ENCODE measurements around the gene MVK.

MVK gene

GRCh38 chr12:109567296-109567695 is 6.3 kb upstream of the MVK start:
- no peak for DNase-seq

GRCh38 chr12:109567967-109568366 is 5.6 kb upstream of the MVK start:
- DNase-seq: no peak

GRCh38 chr12:109568486-109568885 is 5.1 kb upstream of the MVK start:
- no peak for DNase-seq

- no peak for DNase-seq
Observed at GRCh38 chr12:109571773-109572505, 1.7 kb upstream of the MVK start.

GRCh38 chr12:109572506-109572845 is 1.1 kb upstream of the MVK start:
- DNase-seq: no peak

- DNase-seq: no peak
Observed at GRCh38 chr12:109573914-109574244, 285 bp downstream of the MVK start.

- no peak for DNase-seq
Observed at GRCh38 chr12:109575683-109576082, 2.1 kb downstream of the MVK start.

- no peak for DNase-seq
Observed at GRCh38 chr12:109577311-109577710, 3.7 kb downstream of the MVK start.

GRCh38 chr12:109578330-109578927 is 4.8 kb downstream of the MVK start:
- DNase-seq: no peak

- DNase-seq: no peak
Observed at GRCh38 chr12:109579639-109580038, 6.0 kb downstream of the MVK start.

GRCh38 chr12:109580272-109580671 is 6.7 kb downstream of the MVK start:
- DNase-seq: no peak

- DNase-seq: no peak
Observed at GRCh38 chr12:109580684-109581333, 7.2 kb downstream of the MVK start.

- DNase-seq: no peak
Observed at GRCh38 chr12:109581334-109581691, 7.7 kb downstream of the MVK start.

- DNase-seq: no peak
Observed at GRCh38 chr12:109581856-109582255, 8.3 kb downstream of the MVK start.

GRCh38 chr12:109582636-109583035 is 9.0 kb downstream of the MVK start:
- no peak for DNase-seq

GRCh38 chr12:109583733-109584132 is 10.1 kb downstream of the MVK start:
- DNase-seq: no peak

GRCh38 chr12:109586385-109587296 is 13.0 kb downstream of the MVK start:
- no peak for DNase-seq

- no peak for DNase-seq
Observed at GRCh38 chr12:109587921-109588320, 14.3 kb downstream of the MVK start.

- no peak for DNase-seq
Observed at GRCh38 chr12:109588461-109589239, 15.1 kb downstream of the MVK start.

GRCh38 chr12:109589240-109589590 is 15.6 kb downstream of the MVK start:
- DNase-seq: no peak

- DNase-seq: no peak
Observed at GRCh38 chr12:109589691-109590245, 16.2 kb downstream of the MVK start.

- DNase-seq: no peak
Observed at GRCh38 chr12:109590566-109590965, 17.0 kb downstream of the MVK start.

- DNase-seq: no peak
Observed at GRCh38 chr12:109591041-109591440, 17.4 kb downstream of the MVK start.
